Measurements from ENCODE around the gene LRRIQ3. TPM values are rescaled to one million over a fixed set of nuclear protein-coding genes. Genes with fewer than 3 reads are reported as not detected.

The LRRIQ3 gene
- total and polyA plus RNA-seq, 9 of the 15 experiments (the other 6 are each of a cell fraction or from before 2014, with no cell fraction given) = 0.27 to 2.8 (median 1.7) TPM

DNA sequence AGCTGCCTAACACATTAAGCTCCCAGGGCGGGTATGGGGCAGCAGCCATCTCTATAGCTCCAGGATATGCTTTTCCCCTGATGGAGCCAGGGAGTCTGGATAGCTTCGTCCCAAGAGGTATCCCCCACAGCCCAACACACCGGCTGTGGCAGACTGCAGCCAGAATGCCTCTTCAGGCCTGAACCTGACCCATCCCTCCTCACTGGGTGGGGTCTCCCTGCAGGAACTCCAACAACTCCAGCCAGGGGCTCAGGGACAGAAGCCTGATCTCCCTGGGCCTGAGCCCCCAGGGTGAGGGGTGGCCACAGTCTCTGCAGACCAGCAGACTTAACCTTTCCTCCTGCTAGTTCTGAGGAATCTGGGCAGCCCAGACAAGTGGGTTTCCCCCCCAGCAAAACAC, 159.9 kb downstream of the LRRIQ3 start (continued):
- no peak for TF ChIP-seq TARDBP (IDR thresholded peaks at IDR 0.05)

DNA sequence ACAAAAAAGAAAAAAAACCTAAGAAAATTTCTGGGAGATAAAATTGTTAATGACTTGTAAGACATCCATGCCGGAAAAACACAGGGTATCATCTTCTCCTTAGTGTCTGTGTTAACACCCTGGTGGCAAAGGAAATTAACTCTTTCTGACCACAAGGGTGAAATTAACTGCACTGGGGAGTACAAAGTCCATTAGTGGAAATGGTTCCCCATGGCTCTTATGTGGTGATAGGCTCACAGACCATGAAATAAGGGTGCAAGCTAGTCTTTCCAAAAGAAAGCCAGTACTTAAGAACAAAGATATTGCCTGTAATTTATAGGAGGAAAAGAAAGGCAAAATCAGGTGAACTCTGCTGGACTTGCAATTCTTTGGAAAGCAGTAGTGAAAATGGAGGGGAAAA, 185.4 kb downstream of the LRRIQ3 start:
- in situ Hi-C loops (cut with MboI) (no loop called here), intact Hi-C loops (cut with micrococcal nuclease) (no loop called here)
- FAIRE-seq = no peak
- Histone ChIP-seq H3K4me3 (no peak overlapping the region), H3K27me3 (ENCODE audit: control insufficient read depth in 2 of 2, insufficient read depth in 2 of 2, low read length in 2 of 2) (no peaks in the 10 kb centered on the region), H3K4me2 (ENCODE audit: insufficient read depth, low read length) (no peak overlapping the region), H3K36me3 (ENCODE audit: control insufficient read depth, insufficient read depth, low read length) (no peaks in the 10 kb centered on the region), H3K9me3 (replicated peaks; ENCODE audit: control insufficient read depth, insufficient read depth, low read depth, low read length) (no peaks in the 10 kb centered on the region), H3K27ac (ENCODE audit: extremely low read depth, low read depth, low read length) (no peak overlapping the region), H3K9me1 (ENCODE audit: control insufficient read depth, insufficient read depth, low read length) (no peaks in the 10 kb centered on the region), H4K20me1 (replicated peaks; ENCODE audit: control insufficient read depth, insufficient read depth, low read length) (no peaks in the 10 kb centered on the region), H3K4me1 (replicated peaks in 1 of 2; ENCODE audit: control insufficient read depth in 2 of 2, insufficient read depth in 2 of 2, low read length in 2 of 2) (no peaks in the 10 kb centered on the region), H3K9ac (ENCODE audit: insufficient read depth in 1 of 2, low read depth in 2 of 2, low read length in 2 of 2) (no peak overlapping the region), H3K79me2 (ENCODE audit: control insufficient read depth, insufficient read depth, low read length) (no peaks in the 10 kb centered on the region), H2AFZ (ENCODE audit: low read depth, low read length) (no peak overlapping the region)
- no peak for TF ChIP-seq RAD21 (CRISPR knock-in tag; conservative IDR thresholded peaks at IDR 0.05 in 1 of 2, IDR thresholded peaks at IDR 0.05 in 1 of 2)
- no peak for TF ChIP-seq CTBP1 (IDR thresholded peaks at IDR 0.05; ENCODE audit: borderline replicate concordance)
- no peak for TF ChIP-seq ZNF175 (CRISPR knock-in tag; IDR thresholded peaks at IDR 0.05; ENCODE audit: low read depth)
- TF ChIP-seq, protein P1, sequence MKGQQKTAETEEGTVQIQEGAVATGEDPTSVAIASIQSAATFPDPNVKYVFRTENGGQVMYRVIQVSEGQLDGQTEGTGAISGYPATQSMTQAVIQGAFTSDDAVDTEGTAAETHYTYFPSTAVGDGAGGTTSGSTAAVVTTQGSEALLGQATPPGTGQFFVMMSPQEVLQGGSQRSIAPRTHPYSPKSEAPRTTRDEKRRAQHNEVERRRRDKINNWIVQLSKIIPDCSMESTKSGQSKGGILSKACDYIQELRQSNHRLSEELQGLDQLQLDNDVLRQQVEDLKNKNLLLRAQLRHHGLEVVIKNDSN (CRISPR knock-in tag; IDR thresholded peaks at IDR 0.05) = no peak
- TF ChIP-seq, protein P2, sequence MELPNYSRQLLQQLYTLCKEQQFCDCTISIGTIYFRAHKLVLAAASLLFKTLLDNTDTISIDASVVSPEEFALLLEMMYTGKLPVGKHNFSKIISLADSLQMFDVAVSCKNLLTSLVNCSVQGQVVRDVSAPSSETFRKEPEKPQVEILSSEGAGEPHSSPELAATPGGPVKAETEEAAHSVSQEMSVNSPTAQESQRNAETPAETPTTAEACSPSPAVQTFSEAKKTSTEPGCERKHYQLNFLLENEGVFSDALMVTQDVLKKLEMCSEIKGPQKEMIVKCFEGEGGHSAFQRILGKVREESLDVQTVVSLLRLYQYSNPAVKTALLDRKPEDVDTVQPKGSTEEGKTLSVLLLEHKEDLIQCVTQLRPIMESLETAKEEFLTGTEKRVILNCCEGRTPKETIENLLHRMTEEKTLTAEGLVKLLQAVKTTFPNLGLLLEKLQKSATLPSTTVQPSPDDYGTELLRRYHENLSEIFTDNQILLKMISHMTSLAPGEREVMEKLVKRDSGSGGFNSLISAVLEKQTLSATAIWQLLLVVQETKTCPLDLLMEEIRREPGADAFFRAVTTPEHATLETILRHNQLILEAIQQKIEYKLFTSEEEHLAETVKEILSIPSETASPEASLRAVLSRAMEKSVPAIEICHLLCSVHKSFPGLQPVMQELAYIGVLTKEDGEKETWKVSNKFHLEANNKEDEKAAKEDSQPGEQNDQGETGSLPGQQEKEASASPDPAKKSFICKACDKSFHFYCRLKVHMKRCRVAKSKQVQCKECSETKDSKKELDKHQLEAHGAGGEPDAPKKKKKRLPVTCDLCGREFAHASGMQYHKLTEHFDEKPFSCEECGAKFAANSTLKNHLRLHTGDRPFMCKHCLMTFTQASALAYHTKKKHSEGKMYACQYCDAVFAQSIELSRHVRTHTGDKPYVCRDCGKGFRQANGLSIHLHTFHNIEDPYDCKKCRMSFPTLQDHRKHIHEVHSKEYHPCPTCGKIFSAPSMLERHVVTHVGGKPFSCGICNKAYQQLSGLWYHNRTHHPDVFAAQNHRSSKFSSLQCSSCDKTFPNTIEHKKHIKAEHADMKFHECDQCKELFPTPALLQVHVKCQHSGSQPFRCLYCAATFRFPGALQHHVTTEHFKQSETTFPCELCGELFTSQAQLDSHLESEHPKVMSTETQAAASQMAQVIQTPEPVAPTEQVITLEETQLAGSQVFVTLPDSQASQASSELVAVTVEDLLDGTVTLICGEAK (IDR thresholded peaks at IDR 0.05) = no peak
- TF ChIP-seq, protein P2 (CRISPR knock-in tag; IDR thresholded peaks at IDR 0.05) = no peak
- TF ChIP-seq CCNT2 (IDR thresholded peaks at IDR 0.05; ENCODE audit: borderline replicate concordance, extremely low read depth, insufficient read length, low read depth, low read length) = no peak
- TF ChIP-seq MECOM (CRISPR knock-in tag; IDR thresholded peaks at IDR 0.05) = no peak
- TF ChIP-seq, protein P3, sequence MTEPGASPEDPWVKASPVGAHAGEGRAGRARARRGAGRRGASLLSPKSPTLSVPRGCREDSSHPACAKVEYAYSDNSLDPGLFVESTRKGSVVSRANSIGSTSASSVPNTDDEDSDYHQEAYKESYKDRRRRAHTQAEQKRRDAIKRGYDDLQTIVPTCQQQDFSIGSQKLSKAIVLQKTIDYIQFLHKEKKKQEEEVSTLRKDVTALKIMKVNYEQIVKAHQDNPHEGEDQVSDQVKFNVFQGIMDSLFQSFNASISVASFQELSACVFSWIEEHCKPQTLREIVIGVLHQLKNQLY (CRISPR knock-in tag; conservative IDR thresholded peaks at IDR 0.05) = no peak
- TF ChIP-seq MCM3 (IDR thresholded peaks at IDR 0.05) = no peak
- BruUV-seq (replicated peaks) = no TSS peak
- WGBS (ENCODE audit: insufficient coverage, low coverage, missing lambda C conversion rate) = 0% methylated on average over 1 of the region's 1 CpG
- no peak for DNase-seq (ENCODE audit: extremely low read depth in 1 of 4, low spot score in 3 of 4)
- ChIA-PET POLR2A (no interaction called here), CTCF (ENCODE audit: low intra/inter-chr PET ratio) (no interaction called here)
- no peak for ATAC-seq
